Astrocyte of the cerebellum (primary cell): Measurements from ENCODE around the gene AKT3.

Experiments used
- DNase-seq: peaks from one replicate; pipeline ENCODE4 v3.0.0-alpha.2; 2011; ENCODE audit warnings: low read depth
- H3K4me3 ChIP-seq: 2 replicates; pipeline ENCODE4 v1.5.1; 2011; ENCODE audit warnings: mild to moderate bottlenecking, low read depth, low read length, moderate library complexity
- CTCF ChIP-seq: IDR thresholded peaks from 2 replicates; pipeline ENCODE4 v1.5.1; 2012; ENCODE audit warnings: low read length, low read depth, moderate library complexity, mild to moderate bottlenecking; ENCODE audit errors: missing control alignments
- in situ Hi-C: cut with HindIII; loops from 2 replicates; pipeline ENCODE4 v1.10.0; 2017; ENCODE audit warnings: low sequenced_read_pairs

The AKT3 gene

DNA sequence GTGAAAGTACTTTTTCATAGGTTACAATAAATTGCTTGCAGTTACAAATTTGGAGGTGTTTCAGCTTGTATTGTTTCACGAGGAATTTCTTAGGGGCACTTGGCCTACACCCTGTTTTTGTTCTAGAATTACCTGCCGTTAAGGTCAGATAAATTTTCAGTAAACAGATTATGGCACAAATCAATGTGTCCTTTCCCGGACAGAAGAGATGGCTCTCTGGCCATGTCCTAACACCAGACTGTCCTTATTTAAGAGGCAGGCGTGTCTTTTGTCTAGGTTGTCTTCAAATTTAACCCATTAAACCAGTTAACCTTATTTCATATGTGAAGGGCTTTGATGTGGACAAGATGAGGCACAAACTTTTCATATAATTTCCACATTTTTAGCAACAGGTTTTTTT is 350.8 kb downstream of the AKT3 start:
- no peak for TF ChIP-seq CTCF
- no peak overlapping the region for H3K4me3 ChIP-seq
- in situ Hi-C loops: no loop called here
- no peak for DNase-seq

- TF ChIP-seq CTCF: no peak
- in situ Hi-C loops: no loop called here
Observed at GRCh38 chr1:243497939-243498681, 351.9 kb downstream of the AKT3 start.

GRCh38 chr1:243496806-243497205 is 353.2 kb downstream of the AKT3 start:
- TF ChIP-seq CTCF: no peak
- in situ Hi-C loops: no loop called here
- H3K4me3 ChIP-seq: no peak overlapping the region
- DNase-seq: no peak

More at GRCh38 chr1:243497939-243498681, 351.9 kb downstream of the AKT3 start:
- no peak overlapping the region for H3K4me3 ChIP-seq
- no peak for DNase-seq

GRCh38 chr1:243496187-243496646 is 353.8 kb downstream of the AKT3 start:
- TF ChIP-seq CTCF: no peak
- in situ Hi-C loops: no loop called here
- H3K4me3 ChIP-seq: no peak overlapping the region
- no peak for DNase-seq

- no peak for DNase-seq
- in situ Hi-C loops: no loop called here
- no peak overlapping the region for H3K4me3 ChIP-seq
- no peak for TF ChIP-seq CTCF
Observed at GRCh38 chr1:243495442-243496186, 354.4 kb downstream of the AKT3 start.

- in situ Hi-C loops: no loop called here
- no peak for DNase-seq
- TF ChIP-seq CTCF: no peak
- H3K4me3 ChIP-seq: no peak overlapping the region
Observed at GRCh38 chr1:243494741-243495431, 355.2 kb downstream of the AKT3 start.
